ENCODE data around the gene SPSB3. TPM values are rescaled to one million over a fixed set of nuclear protein-coding genes. Genes with fewer than 3 reads are reported as not detected.
"Not testable (repeated sequence)": the region's sequence is repeated elsewhere in the genome, so short reads cannot be mapped to it uniquely, and the experiment has no call there.

The SPSB3 gene
- total RNA-seq, 2 donors from 2014 or later = 19.1 to 29.2 TPM

- DNase-seq (ENCODE audit: low spot score in 2 of 2) (no peak), ATAC-seq (no peak)
- Mint-ChIP-seq H3K27ac (peak overlapping the region in 1 of 2 donors; percentile 44), H3K9me3 (no peaks in the 10 kb centered on the region), H3K36me3 (no peaks in the 10 kb centered on the region)
Measured at GRCh38 chr16:1745181-1745899, 37.0 kb downstream of the SPSB3 start.

GRCh38 chr16:1744338-1744840 lies 38.0 kb downstream of the SPSB3 start:
- Mint-ChIP-seq H3K27ac (peak overlapping the region in 1 of 2 donors; percentile 58), H3K36me3 (no peaks in the 10 kb centered on the region)
- no peak for ATAC-seq

GRCh38 chr16:1743376-1744337 lies 38.7 kb downstream of the SPSB3 start:
- DNase-seq (ENCODE audit: low spot score in 2 of 2) (no peak), ATAC-seq (no peak)
- Mint-ChIP-seq H3K36me3 (no peaks in the 10 kb centered on the region), H3K9me3 (no peaks in the 10 kb centered on the region), H3K27ac (no peak overlapping the region)

More at GRCh38 chr16:1744338-1744840, 38.0 kb downstream of the SPSB3 start:
- no peaks in the 10 kb centered on the region for H3K9me3 Mint-ChIP-seq
- no peak for DNase-seq (ENCODE audit: low spot score in 2 of 2)

GRCh38 chr16:1741553-1742165 lies 40.7 kb downstream of the SPSB3 start:
- H3K9me3 Mint-ChIP-seq = no peaks in the 10 kb centered on the region
- ATAC-seq = peak in 1 of 2 donors; percentile 16
- no peak overlapping the region for H3K27ac Mint-ChIP-seq
- no peak for DNase-seq (ENCODE audit: low spot score in 2 of 2)
- H3K36me3 Mint-ChIP-seq = no peaks in the 10 kb centered on the region

DNA sequence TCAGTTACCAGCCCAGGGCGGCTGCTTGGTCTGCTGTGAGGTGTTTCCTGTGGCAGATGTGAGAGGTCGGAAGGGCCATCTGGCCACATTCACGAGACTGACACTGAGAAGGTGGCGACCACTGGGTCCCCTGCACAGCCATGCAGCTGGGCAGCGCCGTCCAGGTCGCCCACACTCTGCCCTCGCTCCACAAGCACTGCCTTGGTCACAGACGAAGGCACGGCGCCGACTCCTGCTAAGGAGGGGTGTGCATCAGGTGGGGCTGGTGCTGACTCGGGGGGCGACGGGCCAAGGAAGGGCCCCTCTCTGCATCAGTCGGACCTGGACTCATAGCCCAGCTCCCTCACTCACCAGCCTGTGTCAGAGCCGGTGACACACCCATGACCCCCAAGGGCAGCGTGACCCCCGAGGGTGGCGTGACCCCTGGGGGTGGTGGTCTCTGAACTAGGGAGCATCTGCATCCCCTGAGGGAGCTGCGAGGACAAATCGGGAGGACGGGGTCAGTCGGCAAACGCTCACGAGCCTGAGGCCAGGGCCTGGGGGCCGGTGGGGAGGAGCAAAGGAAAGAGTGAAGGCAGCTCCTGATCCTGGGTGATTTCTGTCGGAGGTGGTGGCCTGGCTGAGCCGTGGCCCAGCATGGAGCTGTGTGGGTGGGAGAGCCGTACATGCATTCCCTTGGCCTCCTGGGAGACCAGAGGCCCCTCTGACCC lies 41.4 kb downstream of the SPSB3 start:
- Mint-ChIP-seq H3K27ac (peak overlapping the region in 1 of 2 donors; percentile 65), H3K36me3 (no peaks in the 10 kb centered on the region), H3K9me3 (no peaks in the 10 kb centered on the region)
- DNase-seq (ENCODE audit: low spot score in 2 of 2) (no peak), ATAC-seq (no peak)

DNA sequence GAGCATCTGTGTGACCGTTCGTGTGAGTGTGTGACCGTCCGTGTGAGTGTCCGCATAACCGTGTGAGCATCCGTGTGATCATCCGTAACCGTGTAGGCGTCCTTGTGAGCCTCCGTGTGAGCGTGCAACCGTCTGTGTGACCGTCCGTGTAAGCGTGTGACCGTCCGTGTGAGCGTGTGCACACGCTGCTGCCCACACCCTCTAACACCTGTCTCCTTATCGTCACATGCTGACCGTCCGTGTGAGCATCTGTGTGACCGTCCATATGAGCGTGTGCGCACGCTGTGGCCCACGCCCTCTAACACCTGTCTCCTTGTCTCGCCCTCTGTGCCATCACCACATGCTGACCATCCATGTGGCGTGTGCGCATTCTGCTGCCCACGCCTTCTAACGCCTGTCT lies 42.1 kb downstream of the SPSB3 start:
- ATAC-seq = no peak
- no peak for DNase-seq (ENCODE audit: low spot score in 2 of 2)
- Mint-ChIP-seq H3K27ac (no peak overlapping the region), H3K36me3 (no peaks in the 10 kb centered on the region), H3K9me3 (no peaks in the 10 kb centered on the region)

GRCh38 chr16:1734816-1735215 lies 47.6 kb downstream of the SPSB3 start:
- ATAC-seq (no peak), DNase-seq (ENCODE audit: low spot score in 2 of 2) (no peak)
- Mint-ChIP-seq H3K36me3 (no peaks in the 10 kb centered on the region), H3K9me3 (no peaks in the 10 kb centered on the region), H3K27ac (no peak overlapping the region)

DNA sequence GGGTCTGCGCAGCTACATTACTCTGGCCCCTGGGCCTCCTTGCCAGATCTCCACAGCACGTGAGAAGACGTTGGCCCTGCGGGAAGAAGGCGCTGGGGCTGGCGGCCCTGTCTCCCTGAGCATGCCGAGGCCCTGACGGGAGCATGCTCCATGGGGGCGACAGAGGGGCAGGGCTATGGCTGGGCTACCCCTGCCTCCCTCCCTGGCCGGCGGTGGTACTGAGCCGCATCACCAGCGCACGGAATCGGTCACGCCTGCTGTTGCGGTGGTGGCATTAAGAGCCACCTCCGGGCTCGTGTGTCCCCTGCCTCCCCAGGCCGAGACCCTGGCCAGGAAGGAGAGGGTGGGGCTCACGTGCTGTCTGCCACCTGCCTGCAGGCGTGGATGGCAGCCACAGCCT lies 48.2 kb downstream of the SPSB3 start:
- no peak for DNase-seq (ENCODE audit: low spot score in 2 of 2)
- Mint-ChIP-seq H3K36me3 (no peaks in the 10 kb centered on the region), H3K27ac (no peak overlapping the region), H3K9me3 (no peaks in the 10 kb centered on the region)
- no peak for ATAC-seq

- not testable (repeated sequence) for H3K36me3 Mint-ChIP-seq; H3K27ac Mint-ChIP-seq; ATAC-seq; DNase-seq (ENCODE audit: low spot score in 2 of 2); H3K9me3 Mint-ChIP-seq
Measured at GRCh38 chr16:1732551-1732987, 49.8 kb downstream of the SPSB3 start.

GRCh38 chr16:1732071-1732470 lies 50.3 kb downstream of the SPSB3 start:
- DNase-seq (ENCODE audit: low spot score in 2 of 2) (no peak), ATAC-seq (no peak)
- Mint-ChIP-seq H3K27ac (peak overlapping the region in 1 of 2 donors; percentile 84), H3K9me3 (no peaks in the 10 kb centered on the region), H3K36me3 (no peaks in the 10 kb centered on the region)

DNA sequence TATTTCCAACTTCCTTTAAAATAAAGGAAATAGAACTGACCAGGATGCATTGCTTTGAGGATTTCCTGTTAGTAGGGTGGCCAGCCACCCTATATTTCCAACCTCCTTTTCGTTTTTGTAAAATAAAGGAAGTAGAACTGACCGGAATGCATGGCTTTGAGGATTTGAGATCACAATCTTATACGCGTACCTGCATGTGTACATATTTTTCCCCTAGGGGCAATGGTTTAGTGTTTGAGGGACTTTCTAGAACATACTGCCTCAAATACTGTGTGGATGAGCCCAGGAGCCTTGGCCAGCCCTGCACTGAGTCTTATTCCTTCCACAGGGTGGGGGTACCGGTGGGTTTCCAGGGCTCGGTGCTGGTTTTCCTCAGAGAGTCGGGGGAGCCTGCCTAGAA lies 50.8 kb downstream of the SPSB3 start:
- peak overlapping the region in 1 of 2 donors; percentile 84 for H3K27ac Mint-ChIP-seq
- H3K36me3 Mint-ChIP-seq = no peaks in the 10 kb centered on the region
- no peaks in the 10 kb centered on the region for H3K9me3 Mint-ChIP-seq
- DNase-seq (ENCODE audit: low spot score in 2 of 2) (no peak), ATAC-seq (no peak)

- Mint-ChIP-seq H3K9me3 (no peaks in the 10 kb centered on the region), H3K27ac (no peak overlapping the region), H3K36me3 (no peaks in the 10 kb centered on the region)
- DNase-seq (ENCODE audit: low spot score in 2 of 2) (no peak), ATAC-seq (no peak)
Measured at GRCh38 chr16:1731073-1731472, 51.3 kb downstream of the SPSB3 start.

- H3K27ac Mint-ChIP-seq = no peak overlapping the region
- no peaks in the 10 kb centered on the region for H3K36me3 Mint-ChIP-seq
- no peak for DNase-seq (ENCODE audit: low spot score in 2 of 2)
- ATAC-seq = no peak
- no peaks in the 10 kb centered on the region for H3K9me3 Mint-ChIP-seq
Measured at GRCh38 chr16:1729445-1729844, 52.9 kb downstream of the SPSB3 start.

DNA sequence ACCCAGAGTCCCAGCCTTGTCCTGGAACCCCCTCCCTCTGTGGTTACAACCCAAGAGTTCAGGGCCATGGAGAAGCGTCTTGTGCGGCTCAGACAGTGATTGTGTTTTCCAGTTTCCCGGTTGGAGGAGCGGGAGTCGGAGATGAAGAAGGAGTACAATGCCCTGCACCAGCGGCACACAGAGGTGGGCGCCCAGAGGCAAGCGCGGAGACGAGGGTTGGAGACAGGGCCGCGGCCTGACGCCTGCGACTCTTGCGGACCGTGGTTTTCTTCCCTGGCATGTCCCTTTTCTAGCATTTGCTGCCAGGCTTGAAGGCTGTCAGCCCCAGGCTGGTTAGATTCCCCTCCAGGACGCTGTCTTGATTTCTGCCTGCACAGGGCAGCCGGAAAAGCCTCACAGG lies 53.3 kb downstream of the SPSB3 start:
- Mint-ChIP-seq H3K27ac (peak overlapping the region in 1 of 2 donors; percentile 77), H3K9me3 (no peaks in the 10 kb centered on the region), H3K36me3 (no peaks in the 10 kb centered on the region)
- DNase-seq (ENCODE audit: low spot score in 2 of 2) = no peak
- ATAC-seq = no peak

DNA sequence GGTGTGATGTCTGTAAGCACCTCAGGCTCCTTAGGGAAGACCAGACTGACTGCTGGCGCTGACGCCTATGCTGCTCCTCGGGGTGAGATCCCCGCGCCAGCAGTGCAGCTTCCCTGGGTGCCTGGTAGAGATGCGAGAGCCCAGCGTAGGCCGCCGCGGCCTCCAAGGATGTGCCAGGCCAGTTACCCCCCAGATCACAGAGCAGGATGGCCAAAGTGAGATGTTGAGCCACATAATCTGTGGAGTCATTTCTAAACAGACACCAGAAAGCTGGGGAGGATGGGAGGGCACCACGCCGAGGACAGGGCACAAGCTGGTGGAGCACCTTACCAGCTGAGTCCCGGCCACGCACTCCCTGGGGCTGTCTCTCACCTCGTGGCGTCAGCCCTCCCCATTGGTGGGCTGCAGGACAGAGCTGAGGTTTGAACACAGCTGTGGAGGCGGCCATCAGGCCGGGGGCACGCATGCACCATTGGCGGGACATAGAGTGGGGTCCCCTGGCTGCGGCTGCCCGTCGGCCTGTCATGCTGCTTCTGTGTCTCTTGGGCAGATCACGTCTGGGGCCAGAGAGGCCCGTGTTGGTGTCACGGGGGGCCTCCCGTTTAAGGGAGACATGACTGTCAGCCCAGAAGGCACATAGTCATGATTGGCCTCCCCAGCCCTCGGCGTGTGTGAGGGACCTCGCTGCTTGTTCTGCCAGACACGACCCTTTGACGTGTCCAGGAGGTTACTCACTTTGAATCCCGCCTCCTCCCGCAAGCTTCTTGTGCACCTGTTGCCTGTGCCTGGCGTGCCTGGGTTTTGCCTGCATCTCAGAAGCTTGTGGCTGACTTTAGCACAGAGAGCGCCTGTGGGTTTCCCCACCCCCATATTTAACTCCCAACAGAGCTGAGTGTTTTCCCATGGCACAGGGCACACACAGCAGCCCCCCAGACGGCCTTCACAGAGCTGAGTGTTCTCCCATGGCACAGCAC lies 54.4 kb downstream of the SPSB3 start:
- peak overlapping the region; percentile 1 to 60 for H3K27ac Mint-ChIP-seq
- ATAC-seq (no peak), DNase-seq (ENCODE audit: low spot score in 2 of 2) (no peak)
- H3K9me3 Mint-ChIP-seq = no peaks in the 10 kb centered on the region
- no peaks in the 10 kb centered on the region for H3K36me3 Mint-ChIP-seq

All from activated naive CD4-positive, alpha-beta T cell treated with anti-CD3 and anti-CD28 coated beads, Interleukin-2, amount 50 U/mL, for 72 hours (primary cell).